HCT116 (cell line): ENCODE results near the gene PTPN1. TPM values are rescaled to one million over a fixed set of nuclear protein-coding genes. Genes with fewer than 3 reads are reported as not detected.

Experiments
- CEBPB ChIP-seq: IDR thresholded peaks from 2 replicates; pipeline ENCODE4 v1.6.1; 2012; ENCODE audit warnings: low read depth
- JUND ChIP-seq: IDR thresholded peaks from 2 replicates; pipeline ENCODE4 v1.6.1; 2012
- POLR2AphosphoS5 ChIP-seq: IDR thresholded peaks from 2 replicates; pipeline ENCODE4 v1.6.1; 2011; ENCODE audit warnings: mild to moderate bottlenecking, low read depth, low read length, moderate library complexity
- SP1 ChIP-seq: IDR thresholded peaks from 2 replicates; pipeline ENCODE4 v1.6.1; 2012; ENCODE audit warnings: low read depth
- SRF ChIP-seq: IDR thresholded peaks from 2 replicates; pipeline ENCODE4 v1.6.1; 2012; ENCODE audit warnings: low read depth
- ZNF274 ChIP-seq: fragments of 200-500 bp; sonication (Bioruptor generic); IDR thresholded peaks from 2 replicates; pipeline ENCODE4 v1.6.1; 2014; ENCODE audit warnings: mild to moderate bottlenecking, low read depth, low read length, inconsistent platforms
- total RNA-seq: library from RNA; stranded (reverse); gene quantifications from one replicate; pipeline ENCODE4 v1.2.1, GENCODE V29; 2021; ENCODE audit not compliant: unreplicated experiment
- TF ChIP-seq, protein P1 (sequence below): IDR thresholded peaks from 2 replicates; pipeline ENCODE4 v1.6.1; 2011; ENCODE audit warnings: mild to moderate bottlenecking, low read length, moderate library complexity; ENCODE audit not compliant: insufficient replicate concordance; ENCODE audit errors: extremely low read depth
- TF ChIP-seq, protein P2 (sequence below): IDR thresholded peaks from 2 replicates; pipeline ENCODE4 v1.6.1; 2012; ENCODE audit warnings: low read depth

Gene PTPN1
- total RNA-seq, 1 experiment from 2014 or later, result 47.5 TPM

DNA sequence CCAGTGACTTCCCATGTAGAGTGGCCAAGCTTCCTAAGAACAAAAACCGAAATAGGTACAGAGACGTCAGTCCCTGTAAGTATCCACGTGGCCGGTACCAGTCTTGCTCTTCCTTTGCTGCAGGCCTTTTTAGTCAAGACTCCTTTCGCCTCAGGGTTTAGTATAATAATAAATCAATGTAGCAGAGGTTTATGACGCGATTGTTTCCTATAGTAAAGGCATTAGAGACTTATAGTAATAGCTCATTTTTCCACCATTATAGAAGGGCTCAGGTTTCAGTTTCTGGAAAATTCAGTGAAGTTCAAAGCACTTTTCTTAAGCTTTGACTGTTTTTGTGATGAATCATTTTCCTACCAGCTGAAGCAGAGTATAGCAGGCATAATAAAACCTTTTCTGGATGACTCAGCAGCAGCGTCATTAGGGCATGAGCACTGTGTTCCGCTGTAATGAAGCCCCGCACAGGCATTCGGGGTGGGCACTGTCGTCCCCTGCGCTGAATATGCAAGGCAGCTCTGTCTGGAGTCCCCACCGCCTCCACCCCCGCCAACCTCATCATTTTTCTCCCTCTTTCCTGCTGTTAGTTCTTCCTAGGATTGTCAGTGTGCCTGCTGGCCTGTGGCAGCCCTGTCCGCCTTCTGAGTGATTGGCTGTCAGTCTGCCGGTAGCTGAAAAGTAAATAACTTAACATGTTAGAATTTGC is 51.3 kb downstream of the PTPN1 start (continued):
- TF ChIP-seq, protein P1, sequence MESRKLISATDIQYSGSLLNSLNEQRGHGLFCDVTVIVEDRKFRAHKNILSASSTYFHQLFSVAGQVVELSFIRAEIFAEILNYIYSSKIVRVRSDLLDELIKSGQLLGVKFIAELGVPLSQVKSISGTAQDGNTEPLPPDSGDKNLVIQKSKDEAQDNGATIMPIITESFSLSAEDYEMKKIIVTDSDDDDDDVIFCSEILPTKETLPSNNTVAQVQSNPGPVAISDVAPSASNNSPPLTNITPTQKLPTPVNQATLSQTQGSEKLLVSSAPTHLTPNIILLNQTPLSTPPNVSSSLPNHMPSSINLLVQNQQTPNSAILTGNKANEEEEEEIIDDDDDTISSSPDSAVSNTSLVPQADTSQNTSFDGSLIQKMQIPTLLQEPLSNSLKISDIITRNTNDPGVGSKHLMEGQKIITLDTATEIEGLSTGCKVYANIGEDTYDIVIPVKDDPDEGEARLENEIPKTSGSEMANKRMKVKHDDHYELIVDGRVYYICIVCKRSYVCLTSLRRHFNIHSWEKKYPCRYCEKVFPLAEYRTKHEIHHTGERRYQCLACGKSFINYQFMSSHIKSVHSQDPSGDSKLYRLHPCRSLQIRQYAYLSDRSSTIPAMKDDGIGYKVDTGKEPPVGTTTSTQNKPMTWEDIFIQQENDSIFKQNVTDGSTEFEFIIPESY, result peak; percentile 13
- peak; percentile 68 for TF ChIP-seq CEBPB
- peak; percentile 42; the same call in 1 of the 2 replicates for TF ChIP-seq POLR2AphosphoS5
- peak; percentile 78; the same call in 1 of the 2 replicates for TF ChIP-seq SRF
- peak; percentile 99 for TF ChIP-seq JUND
- TF ChIP-seq, protein P2, sequence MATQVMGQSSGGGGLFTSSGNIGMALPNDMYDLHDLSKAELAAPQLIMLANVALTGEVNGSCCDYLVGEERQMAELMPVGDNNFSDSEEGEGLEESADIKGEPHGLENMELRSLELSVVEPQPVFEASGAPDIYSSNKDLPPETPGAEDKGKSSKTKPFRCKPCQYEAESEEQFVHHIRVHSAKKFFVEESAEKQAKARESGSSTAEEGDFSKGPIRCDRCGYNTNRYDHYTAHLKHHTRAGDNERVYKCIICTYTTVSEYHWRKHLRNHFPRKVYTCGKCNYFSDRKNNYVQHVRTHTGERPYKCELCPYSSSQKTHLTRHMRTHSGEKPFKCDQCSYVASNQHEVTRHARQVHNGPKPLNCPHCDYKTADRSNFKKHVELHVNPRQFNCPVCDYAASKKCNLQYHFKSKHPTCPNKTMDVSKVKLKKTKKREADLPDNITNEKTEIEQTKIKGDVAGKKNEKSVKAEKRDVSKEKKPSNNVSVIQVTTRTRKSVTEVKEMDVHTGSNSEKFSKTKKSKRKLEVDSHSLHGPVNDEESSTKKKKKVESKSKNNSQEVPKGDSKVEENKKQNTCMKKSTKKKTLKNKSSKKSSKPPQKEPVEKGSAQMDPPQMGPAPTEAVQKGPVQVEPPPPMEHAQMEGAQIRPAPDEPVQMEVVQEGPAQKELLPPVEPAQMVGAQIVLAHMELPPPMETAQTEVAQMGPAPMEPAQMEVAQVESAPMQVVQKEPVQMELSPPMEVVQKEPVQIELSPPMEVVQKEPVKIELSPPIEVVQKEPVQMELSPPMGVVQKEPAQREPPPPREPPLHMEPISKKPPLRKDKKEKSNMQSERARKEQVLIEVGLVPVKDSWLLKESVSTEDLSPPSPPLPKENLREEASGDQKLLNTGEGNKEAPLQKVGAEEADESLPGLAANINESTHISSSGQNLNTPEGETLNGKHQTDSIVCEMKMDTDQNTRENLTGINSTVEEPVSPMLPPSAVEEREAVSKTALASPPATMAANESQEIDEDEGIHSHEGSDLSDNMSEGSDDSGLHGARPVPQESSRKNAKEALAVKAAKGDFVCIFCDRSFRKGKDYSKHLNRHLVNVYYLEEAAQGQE, result no peak
- TF ChIP-seq ZNF274, result no peak
- TF ChIP-seq SP1, result peak; percentile 90
